Astrocyte (in vitro differentiated cells and primary cell): Measurements from ENCODE around the gene PAX1.

Experiments
- EZH2 ChIP-seq: IDR thresholded peaks from 2 replicates; pipeline ENCODE4 v1.6.1; 2012; ENCODE audit warnings: mild to moderate bottlenecking, low read length, inconsistent platforms; ENCODE audit not compliant: insufficient read depth
- TF ChIP-seq, protein P1 (sequence below): IDR thresholded peaks from 2 replicates; pipeline ENCODE4 v1.5.1; 2011; ENCODE audit warnings: low read depth, mild to moderate bottlenecking, inconsistent platforms, low read length, moderate library complexity; ENCODE audit not compliant: insufficient read depth

DNA sequence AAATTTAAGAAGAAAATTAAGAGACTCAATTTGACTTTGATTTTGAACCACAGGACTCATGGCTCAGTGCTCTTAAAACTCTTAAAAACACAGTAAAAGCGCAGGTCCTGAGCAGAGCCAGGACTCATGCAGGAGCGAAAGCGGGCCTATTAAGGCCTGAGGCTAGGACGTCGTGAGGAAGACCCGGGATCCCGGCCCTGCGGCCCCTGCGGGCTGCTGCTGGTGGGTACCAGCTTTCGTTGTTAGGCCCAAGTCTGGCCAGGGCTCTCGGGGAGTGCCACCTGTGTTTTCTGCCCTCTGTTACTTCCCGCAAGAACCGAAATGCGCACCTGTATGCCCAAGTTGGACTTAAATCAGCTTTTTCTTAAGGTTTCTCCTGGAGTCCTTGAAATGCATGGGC lies 3.4 kb upstream of the PAX1 start:
- TF ChIP-seq, protein P1, sequence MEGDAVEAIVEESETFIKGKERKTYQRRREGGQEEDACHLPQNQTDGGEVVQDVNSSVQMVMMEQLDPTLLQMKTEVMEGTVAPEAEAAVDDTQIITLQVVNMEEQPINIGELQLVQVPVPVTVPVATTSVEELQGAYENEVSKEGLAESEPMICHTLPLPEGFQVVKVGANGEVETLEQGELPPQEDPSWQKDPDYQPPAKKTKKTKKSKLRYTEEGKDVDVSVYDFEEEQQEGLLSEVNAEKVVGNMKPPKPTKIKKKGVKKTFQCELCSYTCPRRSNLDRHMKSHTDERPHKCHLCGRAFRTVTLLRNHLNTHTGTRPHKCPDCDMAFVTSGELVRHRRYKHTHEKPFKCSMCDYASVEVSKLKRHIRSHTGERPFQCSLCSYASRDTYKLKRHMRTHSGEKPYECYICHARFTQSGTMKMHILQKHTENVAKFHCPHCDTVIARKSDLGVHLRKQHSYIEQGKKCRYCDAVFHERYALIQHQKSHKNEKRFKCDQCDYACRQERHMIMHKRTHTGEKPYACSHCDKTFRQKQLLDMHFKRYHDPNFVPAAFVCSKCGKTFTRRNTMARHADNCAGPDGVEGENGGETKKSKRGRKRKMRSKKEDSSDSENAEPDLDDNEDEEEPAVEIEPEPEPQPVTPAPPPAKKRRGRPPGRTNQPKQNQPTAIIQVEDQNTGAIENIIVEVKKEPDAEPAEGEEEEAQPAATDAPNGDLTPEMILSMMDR = no peak
- TF ChIP-seq EZH2 = no peak
